ENCODE results near the gene PGD. TPM values are rescaled to one million over a fixed set of nuclear protein-coding genes. Genes with fewer than 3 reads are reported as not detected.
A peak's percentile ranks its signal among the peaks of the same experiment; 100 is the strongest.

The PGD gene
- total RNA-seq, 1 donor from 2014 or later: 152 TPM

DNA sequence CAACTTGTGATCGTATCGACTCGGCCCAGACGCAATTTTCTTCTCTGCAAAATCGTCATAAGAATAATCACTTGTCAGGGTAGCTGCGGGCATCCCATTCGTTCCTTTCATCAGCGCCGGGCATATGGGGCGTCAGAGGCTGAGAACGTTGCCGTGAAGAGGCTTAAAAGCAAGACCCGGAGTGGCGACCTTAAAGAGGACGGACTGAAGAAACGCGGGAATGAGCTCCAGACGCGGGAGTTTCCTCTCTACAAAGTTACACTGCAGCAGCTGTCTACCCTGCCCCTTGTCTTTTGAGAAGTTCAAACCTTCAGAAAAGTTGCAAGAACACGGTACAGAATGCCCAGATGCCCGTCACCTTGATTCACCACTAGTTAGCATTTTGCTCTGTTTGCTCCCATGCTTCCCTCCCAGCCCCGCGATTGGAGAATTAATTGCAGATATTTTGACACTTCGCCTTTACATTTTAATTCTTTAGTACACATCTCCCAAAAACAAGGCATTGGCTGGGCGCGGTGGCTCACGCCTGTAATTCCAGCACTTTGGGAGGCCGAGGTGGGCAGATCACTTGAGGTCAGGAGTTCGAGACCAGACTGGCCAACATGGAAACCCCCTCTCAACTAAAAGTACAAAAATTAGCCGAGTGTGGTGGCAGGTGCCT is 32.3 kb downstream of the PGD start:
- Histone ChIP-seq H3K4me1 (peaks cover 5 to 12% of the 10 kb centered on the region in 2 donors), H3K4me3 (peak overlapping the region; percentile 84 to 97), H3K27me3 (no peaks in the 10 kb centered on the region), H3K9me3 (no peaks in the 10 kb centered on the region), H3K27ac (peak overlapping the region; percentile 65 to 71), H3K36me3 (no peaks in the 10 kb centered on the region)
- TF ChIP-seq, protein P1, sequence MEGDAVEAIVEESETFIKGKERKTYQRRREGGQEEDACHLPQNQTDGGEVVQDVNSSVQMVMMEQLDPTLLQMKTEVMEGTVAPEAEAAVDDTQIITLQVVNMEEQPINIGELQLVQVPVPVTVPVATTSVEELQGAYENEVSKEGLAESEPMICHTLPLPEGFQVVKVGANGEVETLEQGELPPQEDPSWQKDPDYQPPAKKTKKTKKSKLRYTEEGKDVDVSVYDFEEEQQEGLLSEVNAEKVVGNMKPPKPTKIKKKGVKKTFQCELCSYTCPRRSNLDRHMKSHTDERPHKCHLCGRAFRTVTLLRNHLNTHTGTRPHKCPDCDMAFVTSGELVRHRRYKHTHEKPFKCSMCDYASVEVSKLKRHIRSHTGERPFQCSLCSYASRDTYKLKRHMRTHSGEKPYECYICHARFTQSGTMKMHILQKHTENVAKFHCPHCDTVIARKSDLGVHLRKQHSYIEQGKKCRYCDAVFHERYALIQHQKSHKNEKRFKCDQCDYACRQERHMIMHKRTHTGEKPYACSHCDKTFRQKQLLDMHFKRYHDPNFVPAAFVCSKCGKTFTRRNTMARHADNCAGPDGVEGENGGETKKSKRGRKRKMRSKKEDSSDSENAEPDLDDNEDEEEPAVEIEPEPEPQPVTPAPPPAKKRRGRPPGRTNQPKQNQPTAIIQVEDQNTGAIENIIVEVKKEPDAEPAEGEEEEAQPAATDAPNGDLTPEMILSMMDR (IDR thresholded peaks at IDR 0.05): no peak
- DNase-seq (ENCODE audit: low spot score in 2 of 2): no peak
- intact Hi-C loops (cut with DNase I): loop anchor here (2.0 kb wide), 1 partner anchor 436 kb away; no protein-coding TSS in a partner anchor

DNA sequence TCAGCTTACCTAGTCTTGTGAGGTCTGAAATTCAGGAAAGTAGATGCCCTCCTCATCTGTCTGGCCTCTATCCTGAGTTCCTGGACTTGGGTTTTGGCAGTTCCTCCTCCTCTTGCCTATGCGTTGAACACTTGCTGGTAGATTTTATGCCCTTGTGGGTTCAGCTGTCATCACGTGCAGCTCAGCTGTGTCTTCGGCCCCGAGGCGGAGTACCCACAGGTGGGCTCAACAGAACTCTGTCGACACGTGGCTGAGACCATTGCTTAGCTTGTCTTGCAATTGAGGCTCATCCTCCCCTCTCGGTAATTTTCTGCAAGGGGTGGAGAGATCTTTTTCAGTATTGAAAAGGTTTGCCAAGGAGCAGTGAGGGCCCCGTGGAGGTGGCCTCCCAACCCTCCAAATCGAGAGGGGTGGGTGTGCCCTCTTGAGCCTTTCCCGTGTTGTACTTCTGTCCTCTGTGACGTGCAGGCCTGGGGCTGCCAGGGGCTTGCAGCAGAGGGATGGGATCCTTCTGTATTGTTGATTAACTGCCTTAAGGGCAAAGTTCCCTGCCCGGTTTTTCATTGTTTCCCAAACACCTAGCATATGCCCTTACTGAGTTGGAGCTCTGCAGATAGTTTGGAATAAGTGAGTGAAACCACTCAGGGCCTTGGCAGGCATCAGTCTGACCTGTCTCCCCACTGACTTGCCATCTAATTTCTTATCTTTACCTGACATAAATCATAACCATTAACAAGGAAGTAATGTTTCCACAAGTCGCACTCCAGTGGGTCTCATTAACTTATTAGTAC is 34.2 kb downstream of the PGD start:
- TF ChIP-seq, protein P1 (IDR thresholded peaks at IDR 0.05): no peak
- H3K27me3 ChIP-seq: no peaks in the 10 kb centered on the region
- H3K4me1 ChIP-seq: peaks cover 5 to 12% of the 10 kb centered on the region in 2 donors
- no peak overlapping the region for H3K4me3 ChIP-seq
- no peaks in the 10 kb centered on the region for H3K36me3 ChIP-seq
- no peak overlapping the region for H3K27ac ChIP-seq
- H3K9me3 ChIP-seq: no peaks in the 10 kb centered on the region
- intact Hi-C loops (cut with DNase I): no loop called here
- no peak for DNase-seq (ENCODE audit: low spot score in 2 of 2)

DNA sequence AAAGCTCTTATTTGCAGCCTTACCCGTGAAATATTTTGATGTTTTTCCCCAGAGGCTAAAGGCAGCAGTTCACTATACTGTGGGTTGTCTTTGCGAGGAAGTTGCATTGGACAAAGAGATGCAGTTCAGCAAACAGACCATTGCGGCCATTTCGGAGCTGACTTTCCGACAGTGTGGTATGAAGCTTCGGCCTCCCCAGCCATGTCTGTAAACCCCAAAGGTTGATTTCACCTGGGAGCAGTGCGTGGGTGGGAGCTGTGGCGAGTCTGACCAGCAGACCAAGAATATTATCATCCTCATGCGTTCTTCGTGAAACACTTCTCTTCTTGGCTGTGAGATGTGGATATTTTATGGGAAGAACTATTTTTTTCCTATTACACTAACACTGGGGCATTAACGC is 34.9 kb downstream of the PGD start:
- DNase-seq (ENCODE audit: low spot score in 2 of 2): no peak
- H3K4me1 ChIP-seq: peaks cover 5 to 12% of the 10 kb centered on the region in 2 donors
- TF ChIP-seq, protein P1 (IDR thresholded peaks at IDR 0.05): no peak
- H3K27me3 ChIP-seq: no peaks in the 10 kb centered on the region
- H3K4me3 ChIP-seq: no peak overlapping the region
- no peaks in the 10 kb centered on the region for H3K9me3 ChIP-seq
- no peaks in the 10 kb centered on the region for H3K36me3 ChIP-seq
- intact Hi-C loops (cut with DNase I): no loop called here
- H3K27ac ChIP-seq: no peak overlapping the region

DNA sequence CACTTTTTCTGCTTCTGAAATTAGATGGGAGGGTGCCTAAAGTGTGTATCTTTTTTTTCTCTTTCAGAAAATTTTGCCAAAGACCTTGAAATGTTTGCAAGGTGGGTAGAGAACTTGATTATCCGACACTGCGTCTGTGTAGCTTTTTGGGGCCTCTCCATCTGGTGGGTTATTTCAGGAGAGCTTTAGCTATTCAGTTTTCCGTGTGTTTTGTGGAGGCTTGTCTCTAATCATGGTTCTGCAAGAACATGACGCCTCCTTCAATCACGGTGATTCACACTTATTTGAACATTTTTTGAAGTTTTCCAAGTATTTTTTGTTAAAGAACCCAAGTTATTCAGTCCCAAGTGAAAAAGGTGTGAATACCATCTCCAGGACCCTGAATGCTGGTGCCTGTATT is 35.7 kb downstream of the PGD start:
- intact Hi-C loops (cut with DNase I): no loop called here
- Histone ChIP-seq H3K4me3 (no peak overlapping the region), H3K27me3 (no peaks in the 10 kb centered on the region), H3K27ac (no peak overlapping the region), H3K4me1 (peaks cover 5 to 10% of the 10 kb centered on the region in 2 donors), H3K36me3 (no peaks in the 10 kb centered on the region), H3K9me3 (no peaks in the 10 kb centered on the region)
- no peak for DNase-seq (ENCODE audit: low spot score in 2 of 2)
- TF ChIP-seq, protein P1 (IDR thresholded peaks at IDR 0.05): no peak

DNA sequence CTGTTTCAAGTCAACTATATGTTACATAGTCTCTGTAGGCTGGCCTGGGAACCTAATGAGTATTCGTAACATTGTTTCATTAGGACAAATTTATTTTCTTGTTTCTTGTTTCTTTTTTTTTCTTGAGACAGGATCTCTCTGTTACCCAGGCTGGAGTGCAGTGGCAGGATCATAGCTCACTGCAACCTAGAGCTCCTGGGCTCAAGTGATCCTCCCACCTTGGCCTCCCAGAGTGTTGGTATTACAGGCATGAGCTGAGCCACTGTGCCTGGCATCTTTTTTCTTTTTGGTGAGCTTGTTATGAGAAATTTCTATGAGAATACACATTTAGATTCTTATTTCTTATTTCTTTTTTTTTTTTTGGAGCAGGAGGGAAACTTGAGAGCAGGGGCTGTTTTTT is 38.2 kb downstream of the PGD start:
- intact Hi-C loops (cut with DNase I): no loop called here
- no peaks in the 10 kb centered on the region for H3K4me1 ChIP-seq
- H3K27me3 ChIP-seq: no peaks in the 10 kb centered on the region
- no peaks in the 10 kb centered on the region for H3K9me3 ChIP-seq
- H3K4me3 ChIP-seq: no peak overlapping the region
- TF ChIP-seq, protein P1 (IDR thresholded peaks at IDR 0.05): no peak
- no peak for DNase-seq (ENCODE audit: low spot score in 2 of 2)
- no peaks in the 10 kb centered on the region for H3K36me3 ChIP-seq
- H3K27ac ChIP-seq: no peak overlapping the region

Data from ascending aorta (tissue), 2 donors.